GM12873 (cell line): ENCODE results near the gene KCNQ5.

Experiments used
- TF ChIP-seq, protein P1 (sequence below): IDR thresholded peaks from 2 replicates; pipeline ENCODE4 v1.5.1; 2012; ENCODE audit warnings: low read depth, mild to moderate bottlenecking, moderate library complexity, low read length, control low read depth; ENCODE audit not compliant: insufficient read depth; ENCODE audit errors: missing control alignments

The KCNQ5 gene

DNA sequence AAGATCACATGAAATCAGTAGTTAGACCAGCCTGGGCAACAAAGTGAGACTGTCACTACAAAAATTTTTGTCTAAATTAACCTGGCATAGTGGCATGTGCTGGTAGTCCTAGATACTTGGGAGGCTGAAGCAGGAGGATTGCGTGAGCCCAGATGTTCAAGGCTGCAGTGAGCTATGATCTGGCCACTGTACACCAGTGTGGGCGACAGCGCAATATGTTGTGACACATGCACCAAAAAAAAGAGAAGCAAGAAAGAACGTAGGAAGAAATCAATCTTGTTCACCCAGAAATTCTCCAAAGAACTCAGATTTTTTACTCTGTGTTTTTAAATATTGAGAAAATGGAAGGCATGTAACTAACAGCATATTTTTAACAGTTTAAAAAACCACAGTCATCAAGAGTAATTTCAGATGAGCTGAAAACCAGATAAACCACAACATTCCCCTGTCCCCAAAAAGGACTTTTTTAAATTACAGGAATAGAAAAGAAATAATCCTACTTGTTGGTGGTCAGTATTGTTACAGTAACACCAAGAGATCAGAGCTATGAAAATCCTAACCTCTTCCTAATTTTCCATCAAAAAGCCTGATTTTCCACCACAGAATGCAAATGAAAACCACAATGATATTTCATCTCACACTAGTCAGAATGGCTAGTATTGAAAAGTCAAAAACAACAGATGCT, 363.3 kb downstream of the KCNQ5 start:
- TF ChIP-seq, protein P1, sequence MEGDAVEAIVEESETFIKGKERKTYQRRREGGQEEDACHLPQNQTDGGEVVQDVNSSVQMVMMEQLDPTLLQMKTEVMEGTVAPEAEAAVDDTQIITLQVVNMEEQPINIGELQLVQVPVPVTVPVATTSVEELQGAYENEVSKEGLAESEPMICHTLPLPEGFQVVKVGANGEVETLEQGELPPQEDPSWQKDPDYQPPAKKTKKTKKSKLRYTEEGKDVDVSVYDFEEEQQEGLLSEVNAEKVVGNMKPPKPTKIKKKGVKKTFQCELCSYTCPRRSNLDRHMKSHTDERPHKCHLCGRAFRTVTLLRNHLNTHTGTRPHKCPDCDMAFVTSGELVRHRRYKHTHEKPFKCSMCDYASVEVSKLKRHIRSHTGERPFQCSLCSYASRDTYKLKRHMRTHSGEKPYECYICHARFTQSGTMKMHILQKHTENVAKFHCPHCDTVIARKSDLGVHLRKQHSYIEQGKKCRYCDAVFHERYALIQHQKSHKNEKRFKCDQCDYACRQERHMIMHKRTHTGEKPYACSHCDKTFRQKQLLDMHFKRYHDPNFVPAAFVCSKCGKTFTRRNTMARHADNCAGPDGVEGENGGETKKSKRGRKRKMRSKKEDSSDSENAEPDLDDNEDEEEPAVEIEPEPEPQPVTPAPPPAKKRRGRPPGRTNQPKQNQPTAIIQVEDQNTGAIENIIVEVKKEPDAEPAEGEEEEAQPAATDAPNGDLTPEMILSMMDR = no peak

DNA sequence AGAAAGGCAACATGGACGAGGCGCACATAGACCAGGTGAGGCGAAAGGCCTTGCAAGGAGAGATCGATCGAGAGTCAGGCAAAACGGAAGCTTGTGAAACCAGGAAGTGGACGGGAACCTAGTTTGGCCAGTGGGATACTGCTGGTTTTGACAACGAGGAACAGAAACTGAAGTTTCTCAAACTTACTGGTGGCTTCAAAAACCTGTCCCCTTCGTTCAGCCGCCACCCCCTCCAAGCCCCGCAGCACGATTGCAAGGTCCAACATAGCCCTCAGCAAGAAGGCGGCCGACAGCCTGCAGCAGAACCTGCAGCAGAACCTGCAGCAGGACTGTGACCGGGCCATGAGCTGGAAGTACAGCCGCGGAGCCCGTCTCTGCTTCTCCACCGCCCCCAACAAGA, 365.4 kb downstream of the KCNQ5 start:
- TF ChIP-seq, protein P1 = no peak

DNA sequence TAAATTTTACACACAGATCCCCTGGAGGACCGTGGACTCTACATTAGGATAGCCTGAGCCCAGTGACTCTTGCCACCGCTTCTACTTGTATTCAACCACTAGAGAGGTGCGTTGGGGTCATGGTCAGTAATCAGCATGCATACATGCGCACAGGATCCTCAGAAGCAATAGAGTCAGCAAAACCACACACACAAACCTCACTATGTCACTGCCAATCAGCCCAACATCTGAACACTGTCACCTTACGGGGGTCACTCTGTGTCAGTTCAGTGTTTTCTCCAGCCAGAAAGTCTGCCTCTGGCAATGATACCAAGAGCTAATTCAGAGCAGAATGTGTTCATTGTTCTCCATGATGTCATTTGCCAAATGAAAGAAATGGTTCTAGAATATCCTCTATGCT, 378.1 kb downstream of the KCNQ5 start:
- TF ChIP-seq, protein P1 = no peak

DNA sequence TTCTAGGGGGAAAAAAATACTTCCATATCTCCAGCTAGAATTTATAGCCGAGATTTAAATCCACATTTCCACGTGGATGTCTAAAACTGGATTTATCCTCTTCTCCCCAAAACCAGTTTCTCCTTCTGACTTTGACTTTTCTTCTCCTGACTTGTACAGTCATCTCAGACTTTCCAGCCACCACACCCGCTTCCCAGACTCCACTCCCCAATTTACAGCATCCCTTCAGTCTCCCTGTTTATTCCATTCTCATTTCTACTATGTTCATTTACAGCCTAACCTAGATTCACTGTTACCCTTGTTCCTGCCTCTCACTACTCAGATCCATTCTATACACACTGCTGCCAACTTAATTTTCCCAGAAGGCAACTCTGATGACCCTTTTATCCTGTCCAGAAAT, 378.6 kb downstream of the KCNQ5 start:
- TF ChIP-seq, protein P1 = no peak

DNA sequence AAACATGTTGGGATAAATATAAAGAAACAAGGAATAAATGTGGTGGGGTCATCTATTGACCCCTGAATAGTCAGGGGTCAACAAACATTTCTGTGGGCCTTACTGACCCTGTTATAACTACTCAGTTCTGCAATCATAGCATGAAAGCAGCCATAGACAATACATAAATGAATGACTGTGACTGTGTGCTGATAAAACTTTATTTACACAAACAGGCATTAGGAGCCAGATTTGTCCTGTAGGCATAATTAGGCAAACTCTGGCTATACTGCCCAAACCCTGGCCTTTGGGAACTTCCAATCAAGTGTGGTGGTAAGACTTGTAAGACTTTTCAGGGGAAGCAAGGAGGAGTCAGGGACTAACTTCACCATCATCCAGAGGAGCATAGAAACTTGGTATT, 380.7 kb downstream of the KCNQ5 start:
- TF ChIP-seq, protein P1 = no peak

DNA sequence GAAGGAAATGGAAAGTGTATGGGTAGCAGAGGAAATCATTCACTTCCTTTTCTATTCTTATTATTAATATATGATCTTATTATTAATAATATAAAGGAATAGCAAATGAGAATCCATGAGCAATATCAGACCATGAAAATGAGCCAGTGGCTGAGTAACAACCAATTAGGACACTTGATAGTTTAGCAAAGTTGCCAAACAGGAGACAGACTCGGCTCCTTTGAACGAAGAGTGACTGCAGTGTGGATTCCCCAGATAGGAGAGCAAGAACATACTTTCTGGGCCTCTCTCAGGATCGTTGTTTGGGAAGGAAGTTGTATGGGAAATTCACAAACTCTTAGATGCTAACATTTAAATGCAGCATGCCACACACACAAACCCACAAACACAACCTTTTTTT, 381.4 kb downstream of the KCNQ5 start:
- TF ChIP-seq, protein P1 = no peak

DNA sequence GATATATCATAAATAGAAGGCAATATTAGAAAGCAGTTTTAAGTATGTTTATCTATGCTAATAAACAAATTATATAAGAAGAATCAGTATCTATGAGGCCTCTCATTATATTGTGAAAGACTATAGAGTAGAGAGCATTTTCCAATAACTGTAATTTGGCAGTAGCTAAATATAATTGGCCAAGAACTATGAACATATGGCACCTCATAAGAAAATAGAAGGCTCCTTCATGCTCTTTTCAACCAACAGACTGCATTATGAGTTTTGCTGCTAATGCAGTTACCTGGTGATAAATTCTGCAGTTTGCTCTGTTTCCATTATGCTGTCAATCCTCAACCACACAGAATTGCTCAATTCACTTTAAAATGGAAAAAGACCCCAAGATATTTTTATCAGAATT, 382.4 kb downstream of the KCNQ5 start:
- TF ChIP-seq, protein P1 = no peak
